Stimulated activated CD4-positive, alpha-beta T cell treated with anti-CD3 and anti-CD28 coated beads, Interleukin-12 subunit alpha, Interleukin-12 subunit beta, amount 100 ng/mL, for 4 hours (primary cell): Measurements from ENCODE around the gene PRM1.

ENCODE experiments used
- DNase-seq: peaks from one replicate; pipeline ENCODE4 v3.0.0-alpha.2; 2020

PRM1 gene

GRCh38 chr16:11232852-11233726, 48.0 kb downstream of the PRM1 start:
- peak; percentile 85 for DNase-seq

DNA sequence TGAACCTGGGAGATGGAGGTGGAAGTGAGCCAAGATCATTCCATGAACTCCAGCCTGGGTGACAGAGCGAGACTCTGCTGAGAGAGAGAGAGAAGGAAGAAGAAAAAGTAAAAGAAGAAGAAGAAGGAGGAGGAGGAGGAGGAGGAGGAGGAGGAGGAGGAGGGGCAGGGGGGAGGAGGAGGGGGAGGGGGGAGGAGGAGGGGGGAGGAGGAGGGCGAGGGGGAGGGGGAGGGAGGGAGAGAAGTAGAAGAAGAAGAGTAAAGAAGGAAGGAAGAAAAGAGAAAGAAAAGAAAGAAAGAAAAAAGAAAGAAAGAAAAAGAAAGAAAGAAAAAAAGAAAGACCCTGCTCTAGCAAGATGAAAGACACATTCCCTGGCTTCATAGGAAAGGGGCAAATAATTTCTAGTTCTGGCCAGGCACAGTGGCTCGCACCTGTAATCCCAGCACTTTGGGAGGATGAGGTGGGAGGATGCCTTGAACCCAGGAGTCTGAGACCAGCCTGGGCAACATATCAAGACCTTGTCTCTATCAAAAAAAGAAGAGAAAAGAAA, 48.8 kb downstream of the PRM1 start:
- DNase-seq, result no peak

- no peak for DNase-seq
These were observed 49.7 kb downstream of the PRM1 start for GRCh38 chr16:11231367-11231970.
